ENCODE data around the gene VAV3.
"Not testable (repeated sequence)": the region's sequence is repeated elsewhere in the genome, so short reads cannot be mapped to it uniquely, and the experiment has no call there.

The VAV3 gene

GRCh38 chr1:107894605-107895004 lies 70.4 kb downstream of the VAV3 start:
- DNase-seq (ENCODE audit: low read depth in 2 of 2), result no peak

GRCh38 chr1:107893350-107893749 lies 71.6 kb downstream of the VAV3 start:
- not testable (repeated sequence) for DNase-seq (ENCODE audit: low read depth in 2 of 2)

- DNase-seq (ENCODE audit: low read depth in 2 of 2), result no peak
These were observed 75.5 kb downstream of the VAV3 start for GRCh38 chr1:107889524-107889923.

GRCh38 chr1:107883562-107883961 lies 81.4 kb downstream of the VAV3 start:
- no peak for DNase-seq (ENCODE audit: low read depth in 2 of 2)

GRCh38 chr1:107879927-107880326 lies 85.1 kb downstream of the VAV3 start:
- no peak for DNase-seq (ENCODE audit: low read depth in 2 of 2)

GRCh38 chr1:107879346-107879745 lies 85.6 kb downstream of the VAV3 start:
- DNase-seq (ENCODE audit: low read depth in 2 of 2), result no peak

GRCh38 chr1:107877745-107878144 lies 87.2 kb downstream of the VAV3 start:
- no peak for DNase-seq (ENCODE audit: low read depth in 2 of 2)

- no peak for DNase-seq (ENCODE audit: low read depth in 2 of 2)
These were observed 87.9 kb downstream of the VAV3 start for GRCh38 chr1:107877092-107877491.

GRCh38 chr1:107875689-107876088 lies 89.3 kb downstream of the VAV3 start:
- no peak for DNase-seq (ENCODE audit: low read depth in 2 of 2)

- no peak for DNase-seq (ENCODE audit: low read depth in 2 of 2)
These were observed 90.8 kb downstream of the VAV3 start for GRCh38 chr1:107874221-107874620.

GRCh38 chr1:107871687-107872395 lies 93.1 kb downstream of the VAV3 start:
- DNase-seq (ENCODE audit: low read depth in 2 of 2), result no peak

GRCh38 chr1:107871259-107871658 lies 93.7 kb downstream of the VAV3 start:
- DNase-seq (ENCODE audit: low read depth in 2 of 2), result no peak

- DNase-seq (ENCODE audit: low read depth in 2 of 2), result no peak
These were observed 94.3 kb downstream of the VAV3 start for GRCh38 chr1:107870696-107871095.

- DNase-seq (ENCODE audit: low read depth in 2 of 2), result no peak
These were observed 97.1 kb downstream of the VAV3 start for GRCh38 chr1:107867897-107868296.

- no peak for DNase-seq (ENCODE audit: low read depth in 2 of 2)
These were observed 97.6 kb downstream of the VAV3 start for GRCh38 chr1:107867422-107867821.

GRCh38 chr1:107866870-107867269 lies 98.1 kb downstream of the VAV3 start:
- no peak for DNase-seq (ENCODE audit: low read depth in 2 of 2)

- DNase-seq (ENCODE audit: low read depth in 2 of 2), result no peak
These were observed 99.4 kb downstream of the VAV3 start for GRCh38 chr1:107865627-107866026.

- DNase-seq (ENCODE audit: low read depth in 2 of 2), result no peak
These were observed 101.6 kb downstream of the VAV3 start for GRCh38 chr1:107863342-107863741.

- no peak for DNase-seq (ENCODE audit: low read depth in 2 of 2)
These were observed 102.9 kb downstream of the VAV3 start for GRCh38 chr1:107862064-107862463.

- no peak for DNase-seq (ENCODE audit: low read depth in 2 of 2)
These were observed 106.7 kb downstream of the VAV3 start for GRCh38 chr1:107858323-107858722.

- DNase-seq (ENCODE audit: low read depth in 2 of 2), result no peak
These were observed 113.6 kb downstream of the VAV3 start for GRCh38 chr1:107851418-107851817.

- not testable (repeated sequence) for DNase-seq (ENCODE audit: low read depth in 2 of 2)
These were observed 120.3 kb downstream of the VAV3 start for GRCh38 chr1:107844541-107845194.

GRCh38 chr1:107843989-107844388 lies 121.0 kb downstream of the VAV3 start:
- no peak for DNase-seq (ENCODE audit: low read depth in 2 of 2)

GRCh38 chr1:107842241-107842640 lies 122.7 kb downstream of the VAV3 start:
- no peak for DNase-seq (ENCODE audit: low read depth in 2 of 2)

Measured in activated CD8-positive, alpha-beta memory T cell treated with anti-CD3 and anti-CD28 coated beads for 4 hours (primary cell).